K562 (cell line): Measurements from ENCODE around the gene ARPP21. TPM values are rescaled to one million over a fixed set of nuclear protein-coding genes. Genes with fewer than 3 reads are reported as not detected.

Source experiments
- ATAC-seq: fragments of 200-7000 bp; cut with Tn5 transposase; 3 replicates; pipeline ENCODE4 v1.9.1; 2020; ENCODE audit warnings: moderate library complexity
- BruUV-seq: library from RNA; stranded (reverse); fragments of 400-500 nt; replicated peaks from 2 replicates; lab custom pipeline; 2021; lab: Mats Ljungman, UMichigan
- CTCF ChIA-PET: fragments of 300-600 bp; formaldehyde crosslinking; extraction: SDS; loops from one replicate; lab custom pipeline; 2021; ENCODE audit warnings: low intra/inter-chr PET ratio; lab: Yijun Ruan, JAX
- POLR2A ChIA-PET: fragments of 300-600, 350-650 bp; sonication (Branson Sonifier 250); formaldehyde crosslinking; extraction: SDS; loops from one replicate; lab custom pipeline; 2021; ENCODE audit warnings: antibody characterized with exemption, inconsistent platforms; lab: Yijun Ruan, JAX
- DNase-seq, 4 experiments: peaks; one replicate each; pipeline versions ENCODE4 v3.0.0 to v3.0.0-alpha.2; 2011 to 2018; ENCODE audit warnings: low spot score in 3 of 4, mixed read lengths in 3 of 4; ENCODE audit errors: extremely low read depth in 1 of 4
- FAIRE-seq: peaks from 2 replicates; lab custom pipeline; 2011; peaks lifted over from hg19 to GRCh38; lab: Jason Lieb, UNC
- H2AFZ ChIP-seq: 2 replicates; pipeline ENCODE4 v1.6.0; 2011; ENCODE audit warnings: low read depth, low read length, control low read depth, inconsistent platforms
- H3K27ac ChIP-seq: fragments of 200-600 bp; 3 replicates; pipeline ENCODE4 v1.8.0; 2011; ENCODE audit warnings: low read depth, mild to moderate bottlenecking, control low read depth, inconsistent platforms, low read length, moderate library complexity, mixed read lengths; ENCODE audit errors: extremely low read depth
- H3K27me3 ChIP-seq, 2 experiments: fragments of 300-600 bp in 1 of 2; 2 replicates in 1 of 2; 3 replicates in 1 of 2; pipeline versions ENCODE4 v1.6.0 to v1.8.0; 2011; ENCODE audit warnings: inconsistent platforms in 2 of 2, low read length in 2 of 2, mild to moderate bottlenecking in 1 of 2, mixed read lengths in 1 of 2, moderate library complexity in 1 of 2; ENCODE audit not compliant: control insufficient read depth in 2 of 2, insufficient read depth in 2 of 2
- H3K36me3 ChIP-seq: fragments of 300-600 bp; 3 replicates; pipeline ENCODE4 v1.8.0; 2011; ENCODE audit warnings: mild to moderate bottlenecking, low read length, inconsistent platforms; ENCODE audit not compliant: control insufficient read depth, insufficient read depth
- H3K4me1 ChIP-seq, 2 experiments: fragments of 200-600 bp in 1 of 2; replicated peaks in 1 of 2; 2 replicates in 1 of 2; 3 replicates in 1 of 2; pipeline versions ENCODE4 v1.5.1 to v1.8.0; 2011; ENCODE audit warnings: inconsistent platforms in 2 of 2, low read length in 2 of 2, mild to moderate bottlenecking in 1 of 2, mixed read lengths in 1 of 2, moderate library complexity in 1 of 2; ENCODE audit not compliant: control insufficient read depth in 2 of 2, insufficient read depth in 2 of 2
- H3K4me2 ChIP-seq: 2 replicates; pipeline ENCODE4 v1.6.1; 2011; ENCODE audit warnings: low read length, control low read depth, inconsistent platforms, mixed read lengths; ENCODE audit not compliant: insufficient read depth
- H3K4me3 ChIP-seq: fragments of 200-600 bp; sonication (generic), shearing (Covaris generic); 2 replicates; pipeline ENCODE4 v1.5.1; 2016; ENCODE audit warnings: control low read depth, inconsistent platforms
- H3K79me2 ChIP-seq: fragments of 200-600 bp; 3 replicates; pipeline ENCODE4 v1.8.0; 2011; ENCODE audit warnings: low read length, inconsistent platforms; ENCODE audit not compliant: control insufficient read depth, insufficient read depth
- H3K9ac ChIP-seq, 2 experiments: 2 replicates each; pipeline versions ENCODE4 v1.6.0 to v1.6.1; 2011; ENCODE audit warnings: low read depth in 2 of 2, low read length in 2 of 2, control low read depth in 1 of 2, inconsistent platforms in 1 of 2, mild to moderate bottlenecking in 1 of 2, mixed read lengths in 1 of 2; ENCODE audit not compliant: insufficient read depth in 1 of 2
- H3K9me1 ChIP-seq: one replicate; pipeline ENCODE4 v1.6.0; 2011; ENCODE audit warnings: inconsistent platforms, mild to moderate bottlenecking, low read length, moderate library complexity; ENCODE audit not compliant: control insufficient read depth, insufficient read depth
- H3K9me3 ChIP-seq: replicated peaks from 2 replicates; pipeline ENCODE4 v1.5.1; 2011; ENCODE audit warnings: low read depth, low read length, inconsistent platforms; ENCODE audit not compliant: control insufficient read depth, insufficient read depth
- H4K20me1 ChIP-seq: replicated peaks from 2 replicates; pipeline ENCODE4 v1.6.1; 2011; ENCODE audit warnings: low read length, inconsistent platforms, mixed read lengths; ENCODE audit not compliant: control insufficient read depth, insufficient read depth
- HNRNPH1 ChIP-seq: fragments of 200-400 bp; formaldehyde crosslinking; optimal IDR thresholded peaks from 2 replicates; pipeline ENCODE3; 2017; ENCODE audit warnings: low read depth, mild to moderate bottlenecking, low read length, moderate library complexity
- RUNX1 ChIP-seq: sonication (generic); IDR thresholded peaks from 2 replicates; pipeline ENCODE4 v1.6.1; 2016; ENCODE audit warnings: antibody characterized with exemption, low read depth
- ZNF121 ChIP-seq: sonication (generic); formaldehyde crosslinking; conservative IDR thresholded peaks from 2 replicates; pipeline ENCODE4 v1.8.0; 2022; ENCODE audit warnings: missing genetic modification reagents
- ZNF41 ChIP-seq: fragments of 250-450 bp; sonication (Bioruptor Pico); conservative IDR thresholded peaks from 2 replicates; pipeline ENCODE4 v1.4.0; 2020; ENCODE audit warnings: mild to moderate bottlenecking
- WGBS: fragments of 100-300 bp; shearing (Covaris generic); methylation state at CpG from one replicate; pipeline ENCODE4 v1.1.6; 2016; ENCODE audit warnings: low coverage, mixed read lengths; ENCODE audit not compliant: insufficient coverage; ENCODE audit errors: missing lambda C conversion rate; 5-methylcytosine and 5-hydroxymethylcytosine counted together
- in situ Hi-C: fragments of 300-500 bp; cut with MboI; formaldehyde crosslinking; loops from 4 replicates; pipeline ENCODE4 v1.15.0; 2018; ENCODE audit warnings: inconsistent platforms, mixed read lengths
- intact Hi-C: fragments of 100-400 bp; cut with micrococcal nuclease; formaldehyde crosslinking; loops from 2 replicates; pipeline ENCODE4 v1.14.2; 2022
- polyA plus RNA-seq, 8 experiments: library from polyadenylated mRNA; depleted of rRNA in 4 of 8; stranded (reverse) in 5 of 8; unstranded in 3 of 8; fragments of >200 nt; fragmentation: Nextera tagmentation in 2 of 8; fragmentation: Illumina TruSeq in 1 of 8; extraction: Ambion mirVana in 2 of 8; extraction: Trizol in 1 of 8; gene quantifications; 2 replicates each; pipeline versions ENCODE4 v1.2.1 to v1.2.3, GENCODE V29; 2011 to 2014; ENCODE audit warnings: inconsistent platforms in 1 of 8, missing spikeins in 1 of 8
- total RNA-seq, 7 experiments: library from RNA; depleted of rRNA in 6 of 7; stranded (reverse); fragments of >200 nt in 6 of 7; fragmentation: Illumina TruSeq in 2 of 7; extraction: Trizol in 2 of 7; gene quantifications; 2 replicates each; pipeline versions ENCODE4 v1.2.1 to v1.2.3, GENCODE V29; 2011 to 2021; ENCODE audit warnings: low replicate concordance in 1 of 7
- TF ChIP-seq, protein P1 (sequence below): fragments of 250-450 bp; sonication (Bioruptor Pico); IDR thresholded peaks from 2 replicates; pipeline ENCODE4 v1.4.0; 2020; ENCODE audit warnings: mild to moderate bottlenecking, moderate library complexity

Gene ARPP21
- total and polyA plus RNA-seq, 9 of the 15 experiments (the other 6 are each of a cell fraction or from before 2014, with no cell fraction given): not detected

GRCh38 chr3:35690271-35690670 lies 50.9 kb downstream of the ARPP21 start (continued):
- TF ChIP-seq RUNX1: no peak
- TF ChIP-seq HNRNPH1: no peak
- TF ChIP-seq ZNF121 (CRISPR knock-in tag): no peak
- no peak for TF ChIP-seq ZNF41
- TF ChIP-seq, all 486 proteins: peak for 0

- intact Hi-C loops: no loop called here
- ATAC-seq: no peak
- TF ChIP-seq, protein P1, sequence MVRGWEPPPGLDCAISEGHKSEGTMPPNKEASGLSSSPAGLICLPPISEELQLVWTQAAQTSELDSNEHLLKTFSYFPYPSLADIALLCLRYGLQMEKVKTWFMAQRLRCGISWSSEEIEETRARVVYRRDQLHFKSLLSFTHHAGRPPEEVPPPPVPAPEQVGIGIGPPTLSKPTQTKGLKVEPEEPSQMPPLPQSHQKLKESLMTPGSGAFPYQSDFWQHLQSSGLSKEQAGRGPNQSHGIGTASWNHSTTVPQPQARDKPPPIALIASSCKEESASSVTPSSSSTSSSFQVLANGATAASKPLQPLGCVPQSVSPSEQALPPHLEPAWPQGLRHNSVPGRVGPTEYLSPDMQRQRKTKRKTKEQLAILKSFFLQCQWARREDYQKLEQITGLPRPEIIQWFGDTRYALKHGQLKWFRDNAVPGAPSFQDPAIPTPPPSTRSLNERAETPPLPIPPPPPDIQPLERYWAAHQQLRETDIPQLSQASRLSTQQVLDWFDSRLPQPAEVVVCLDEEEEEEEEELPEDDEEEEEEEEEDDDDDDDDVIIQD: no peak
- FAIRE-seq: no peak
- no peaks in the 10 kb centered on the region for H3K36me3 ChIP-seq
- no peak overlapping the region for H2AFZ ChIP-seq
- 0% methylated on average over 3 of the region's 3 CpGs for WGBS
- H3K4me2 ChIP-seq: no peak overlapping the region
- H4K20me1 ChIP-seq: no peaks in the 10 kb centered on the region
- no peaks in the 10 kb centered on the region for H3K9me3 ChIP-seq
- in situ Hi-C loops: no loop called here
- ChIA-PET POLR2A (no interaction called here), CTCF (no interaction called here)
- BruUV-seq: no TSS peak
- no peaks in the 10 kb centered on the region for H3K27me3 ChIP-seq
- H3K4me1 ChIP-seq: no peaks in the 10 kb centered on the region
- no peaks in the 10 kb centered on the region for H3K9me1 ChIP-seq
- H3K4me3 ChIP-seq: no peak overlapping the region
- no peak for DNase-seq
- H3K79me2 ChIP-seq: no peaks in the 10 kb centered on the region
- no peak overlapping the region for H3K27ac ChIP-seq
- no peak overlapping the region for H3K9ac ChIP-seq
These were observed 66.6 kb downstream of the ARPP21 start for GRCh38 chr3:35705904-35706303.
